HL-60 (cell line): ENCODE results near the gene SIGLEC14.

Experiments
- DNase-seq, 2 experiments: peaks; one replicate each; pipeline ENCODE4 v3.0.0-alpha.2; 2010 to 2020; ENCODE audit warnings: low read depth in 1 of 2, low spot score in 1 of 2
- H3K27ac ChIP-seq: fragments of 250-450 bp; sonication (Bioruptor Pico); replicated peaks from 2 replicates; pipeline ENCODE4 v1.5.1; 2020; ENCODE audit warnings: mild to moderate bottlenecking, moderate library complexity
- H3K27me3 ChIP-seq: fragments of 250-450 bp; sonication (Bioruptor Pico); 2 replicates; pipeline ENCODE4 v1.5.1; 2021; ENCODE audit warnings: mild to moderate bottlenecking, moderate library complexity; ENCODE audit not compliant: insufficient read depth, poor library complexity, severe bottlenecking
- H3K4me3 ChIP-seq: replicated peaks from 2 replicates; pipeline ENCODE4 v1.5.1; 2011; ENCODE audit warnings: mild to moderate bottlenecking, control low read depth, low read length; ENCODE audit not compliant: insufficient read depth
- GABPA ChIP-seq: IDR thresholded peaks from 2 replicates; pipeline ENCODE4 v1.6.1; 2012; ENCODE audit warnings: low read depth
- POLR2AphosphoS5 ChIP-seq: IDR thresholded peaks from 2 replicates; pipeline ENCODE4 v1.6.1; 2012; ENCODE audit warnings: low read depth
- SPI1 ChIP-seq: IDR thresholded peaks from 2 replicates; pipeline ENCODE4 v1.6.1; 2012; ENCODE audit warnings: low read depth, mild to moderate bottlenecking, borderline replicate concordance
- microRNA-seq: library from miRNA; unstranded; fragments of <30 nt; microRNA quantifications from one replicate; pipeline ENCODE4, GENCODE V29; 2018
- TF ChIP-seq, protein P1 (sequence below): IDR thresholded peaks from 2 replicates; pipeline ENCODE4 v1.6.1; 2012; ENCODE audit warnings: low read depth; ENCODE audit not compliant: insufficient replicate concordance
- TF ChIP-seq, protein P2 (sequence below): IDR thresholded peaks from one replicate; pipeline ENCODE4 v1.5.1; 2011; ENCODE audit warnings: low read length, control low read depth, inconsistent platforms; ENCODE audit not compliant: insufficient read depth

Gene SIGLEC14

DNA sequence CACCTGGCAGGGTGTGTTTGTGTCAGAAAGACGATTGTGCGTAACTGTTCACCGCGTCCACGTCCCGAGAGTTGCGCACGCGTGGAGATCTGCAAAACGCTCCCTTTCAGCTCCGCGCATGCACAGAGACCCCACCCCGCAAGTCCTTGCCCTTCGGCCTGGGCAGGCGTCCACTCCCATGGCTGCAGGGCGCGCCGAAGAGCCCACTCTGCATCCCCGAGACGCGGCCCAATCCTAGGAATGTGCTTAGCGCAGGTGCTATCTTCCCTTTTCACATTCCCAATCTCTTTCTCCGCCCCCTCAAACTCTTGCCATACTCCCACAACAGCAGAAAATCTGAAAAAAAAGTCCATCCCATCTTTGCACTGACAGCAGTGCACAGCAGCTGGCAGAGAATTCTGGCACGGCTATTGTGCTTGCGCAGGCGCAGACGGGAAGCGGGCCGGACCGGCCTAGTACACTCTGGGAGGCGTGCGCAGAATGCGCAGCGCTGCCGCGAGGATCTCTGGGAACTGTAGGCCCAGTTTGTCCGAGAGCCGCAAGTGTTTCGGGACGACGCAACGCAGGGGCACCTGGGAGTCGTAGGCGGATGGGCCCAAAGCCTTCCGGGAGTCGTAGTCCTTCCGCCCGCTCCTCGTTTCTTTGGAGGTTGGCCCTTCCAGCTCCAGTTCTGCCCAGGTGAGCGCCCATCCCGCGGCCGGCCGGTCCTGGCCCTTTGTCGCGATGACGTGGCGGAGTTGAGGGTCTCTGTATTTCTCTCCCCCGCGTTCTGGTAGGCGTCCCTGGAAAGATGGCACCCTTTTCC, 52.5 kb downstream of the SIGLEC14 start:
- H3K27me3 ChIP-seq = no peaks in the 10 kb centered on the region
- peak; percentile 93 to 98 for DNase-seq
- peak overlapping the region; percentile 44 for H3K27ac ChIP-seq
- peak overlapping the region; percentile 63 for H3K4me3 ChIP-seq
- TF ChIP-seq, protein P1, sequence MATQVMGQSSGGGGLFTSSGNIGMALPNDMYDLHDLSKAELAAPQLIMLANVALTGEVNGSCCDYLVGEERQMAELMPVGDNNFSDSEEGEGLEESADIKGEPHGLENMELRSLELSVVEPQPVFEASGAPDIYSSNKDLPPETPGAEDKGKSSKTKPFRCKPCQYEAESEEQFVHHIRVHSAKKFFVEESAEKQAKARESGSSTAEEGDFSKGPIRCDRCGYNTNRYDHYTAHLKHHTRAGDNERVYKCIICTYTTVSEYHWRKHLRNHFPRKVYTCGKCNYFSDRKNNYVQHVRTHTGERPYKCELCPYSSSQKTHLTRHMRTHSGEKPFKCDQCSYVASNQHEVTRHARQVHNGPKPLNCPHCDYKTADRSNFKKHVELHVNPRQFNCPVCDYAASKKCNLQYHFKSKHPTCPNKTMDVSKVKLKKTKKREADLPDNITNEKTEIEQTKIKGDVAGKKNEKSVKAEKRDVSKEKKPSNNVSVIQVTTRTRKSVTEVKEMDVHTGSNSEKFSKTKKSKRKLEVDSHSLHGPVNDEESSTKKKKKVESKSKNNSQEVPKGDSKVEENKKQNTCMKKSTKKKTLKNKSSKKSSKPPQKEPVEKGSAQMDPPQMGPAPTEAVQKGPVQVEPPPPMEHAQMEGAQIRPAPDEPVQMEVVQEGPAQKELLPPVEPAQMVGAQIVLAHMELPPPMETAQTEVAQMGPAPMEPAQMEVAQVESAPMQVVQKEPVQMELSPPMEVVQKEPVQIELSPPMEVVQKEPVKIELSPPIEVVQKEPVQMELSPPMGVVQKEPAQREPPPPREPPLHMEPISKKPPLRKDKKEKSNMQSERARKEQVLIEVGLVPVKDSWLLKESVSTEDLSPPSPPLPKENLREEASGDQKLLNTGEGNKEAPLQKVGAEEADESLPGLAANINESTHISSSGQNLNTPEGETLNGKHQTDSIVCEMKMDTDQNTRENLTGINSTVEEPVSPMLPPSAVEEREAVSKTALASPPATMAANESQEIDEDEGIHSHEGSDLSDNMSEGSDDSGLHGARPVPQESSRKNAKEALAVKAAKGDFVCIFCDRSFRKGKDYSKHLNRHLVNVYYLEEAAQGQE = peak; percentile 17
- TF ChIP-seq SPI1 (no peak), GABPA (peak; percentile 46; the same call in 1 of the 2 replicates), POLR2AphosphoS5 (peak; percentile 49; the same call in 1 of the 2 replicates)
- TF ChIP-seq, protein P2, sequence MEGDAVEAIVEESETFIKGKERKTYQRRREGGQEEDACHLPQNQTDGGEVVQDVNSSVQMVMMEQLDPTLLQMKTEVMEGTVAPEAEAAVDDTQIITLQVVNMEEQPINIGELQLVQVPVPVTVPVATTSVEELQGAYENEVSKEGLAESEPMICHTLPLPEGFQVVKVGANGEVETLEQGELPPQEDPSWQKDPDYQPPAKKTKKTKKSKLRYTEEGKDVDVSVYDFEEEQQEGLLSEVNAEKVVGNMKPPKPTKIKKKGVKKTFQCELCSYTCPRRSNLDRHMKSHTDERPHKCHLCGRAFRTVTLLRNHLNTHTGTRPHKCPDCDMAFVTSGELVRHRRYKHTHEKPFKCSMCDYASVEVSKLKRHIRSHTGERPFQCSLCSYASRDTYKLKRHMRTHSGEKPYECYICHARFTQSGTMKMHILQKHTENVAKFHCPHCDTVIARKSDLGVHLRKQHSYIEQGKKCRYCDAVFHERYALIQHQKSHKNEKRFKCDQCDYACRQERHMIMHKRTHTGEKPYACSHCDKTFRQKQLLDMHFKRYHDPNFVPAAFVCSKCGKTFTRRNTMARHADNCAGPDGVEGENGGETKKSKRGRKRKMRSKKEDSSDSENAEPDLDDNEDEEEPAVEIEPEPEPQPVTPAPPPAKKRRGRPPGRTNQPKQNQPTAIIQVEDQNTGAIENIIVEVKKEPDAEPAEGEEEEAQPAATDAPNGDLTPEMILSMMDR = no peak

DNA sequence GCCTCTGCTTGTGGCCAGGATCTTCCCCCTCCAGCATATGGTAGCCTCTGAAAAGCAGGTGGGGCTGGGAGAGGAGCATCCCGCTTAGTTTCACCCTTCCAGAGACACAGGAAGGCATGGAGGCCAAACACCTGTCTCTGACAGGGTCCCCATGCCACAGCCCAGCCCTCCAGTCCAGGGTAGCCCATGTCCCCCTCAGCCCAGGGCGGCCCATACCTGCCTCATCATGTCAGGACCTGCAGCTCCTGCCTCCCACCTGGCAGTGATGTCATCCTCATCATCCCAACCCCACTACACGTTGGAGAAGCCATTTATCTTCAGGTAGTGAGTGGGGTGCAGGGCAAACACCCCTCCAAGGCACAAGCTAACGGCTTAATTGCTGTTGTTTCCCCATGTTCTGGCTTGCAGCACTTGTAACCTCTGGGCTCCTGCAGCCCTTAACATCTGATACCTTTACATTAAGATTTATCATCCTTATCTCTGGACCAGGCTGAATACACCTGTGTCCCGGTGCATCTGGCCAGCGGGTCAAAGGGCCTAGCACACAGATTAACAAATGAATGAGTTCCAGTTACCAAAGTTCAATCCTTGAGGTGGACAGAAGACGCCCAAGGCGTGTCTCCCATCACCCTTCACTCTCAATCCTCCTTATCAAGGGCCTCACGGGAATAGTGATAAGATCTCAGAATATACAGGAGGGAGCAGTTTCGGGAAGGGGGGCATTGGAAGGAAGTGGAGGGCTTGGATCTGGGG, 53.3 kb downstream of the SIGLEC14 start:
- no peak for DNase-seq
- Histone ChIP-seq H3K27ac (no peak overlapping the region), H3K27me3 (no peaks in the 10 kb centered on the region), H3K4me3 (peak overlapping the region; percentile 63)
- TF ChIP-seq, protein P1 = no peak
- no peak for TF ChIP-seq SPI1
- TF ChIP-seq, protein P2 = no peak

Small RNAs within 50 kb of the gene (microRNA-seq; reads per million reads assigned to microRNA genes)
- gene MIR125A (1,310 reads per million, percentile 89 among the genes with 10 or more reads in this experiment), gene MIR99B (2,839 reads per million, percentile 93 among the genes with 10 or more reads in this experiment), gene MIRLET7E (917 reads per million, percentile 87 among the genes with 10 or more reads in this experiment)
